Measurements from ENCODE around the gene DAZAP2.
"Not testable (repeated sequence)": the region's sequence is repeated elsewhere in the genome, so short reads cannot be mapped to it uniquely, and the experiment has no call there.

The DAZAP2 gene

DNA sequence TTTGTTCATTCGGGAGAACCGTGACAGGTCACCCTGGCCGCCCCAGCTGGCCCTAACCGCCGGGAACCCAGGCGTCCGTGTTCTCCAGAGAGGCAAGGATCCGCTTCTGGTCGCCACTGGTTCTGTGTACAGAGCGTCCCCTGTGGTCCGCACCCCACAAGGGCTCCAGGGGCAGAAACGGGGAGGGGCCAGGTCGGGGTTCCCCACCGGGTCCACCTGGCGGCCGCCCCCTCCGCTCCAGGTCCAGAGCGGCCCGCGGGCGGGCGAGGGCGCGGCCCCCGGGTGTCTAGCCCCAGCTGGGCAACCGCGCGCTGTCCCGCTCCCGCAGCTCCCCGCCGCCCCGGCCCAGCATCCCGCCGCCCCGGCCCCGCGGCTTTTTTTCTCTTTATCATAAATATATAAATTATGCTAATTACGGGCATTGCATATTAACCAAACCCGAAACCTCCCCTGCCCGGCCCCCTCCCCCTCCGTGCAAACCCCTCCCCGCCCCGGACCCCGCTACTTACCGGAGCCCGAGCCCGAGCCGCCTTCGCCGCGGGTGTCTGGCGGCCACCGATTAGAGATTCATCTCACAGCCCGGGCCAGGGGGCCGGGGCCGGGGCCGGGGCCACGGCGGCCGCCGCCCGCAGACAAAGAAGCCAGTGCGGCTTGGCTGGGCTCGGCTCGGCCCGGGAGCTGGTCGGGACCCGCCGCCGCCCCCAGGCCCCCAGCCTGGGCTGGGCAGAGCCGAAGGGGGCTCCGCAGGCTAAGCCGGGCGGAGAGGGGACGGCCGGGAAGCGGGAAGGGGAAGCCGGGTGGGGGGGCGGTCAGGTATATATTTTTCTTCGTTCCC, 21.3 kb upstream of the DAZAP2 start:
- peak; percentile 29 for DNase-seq

DNA sequence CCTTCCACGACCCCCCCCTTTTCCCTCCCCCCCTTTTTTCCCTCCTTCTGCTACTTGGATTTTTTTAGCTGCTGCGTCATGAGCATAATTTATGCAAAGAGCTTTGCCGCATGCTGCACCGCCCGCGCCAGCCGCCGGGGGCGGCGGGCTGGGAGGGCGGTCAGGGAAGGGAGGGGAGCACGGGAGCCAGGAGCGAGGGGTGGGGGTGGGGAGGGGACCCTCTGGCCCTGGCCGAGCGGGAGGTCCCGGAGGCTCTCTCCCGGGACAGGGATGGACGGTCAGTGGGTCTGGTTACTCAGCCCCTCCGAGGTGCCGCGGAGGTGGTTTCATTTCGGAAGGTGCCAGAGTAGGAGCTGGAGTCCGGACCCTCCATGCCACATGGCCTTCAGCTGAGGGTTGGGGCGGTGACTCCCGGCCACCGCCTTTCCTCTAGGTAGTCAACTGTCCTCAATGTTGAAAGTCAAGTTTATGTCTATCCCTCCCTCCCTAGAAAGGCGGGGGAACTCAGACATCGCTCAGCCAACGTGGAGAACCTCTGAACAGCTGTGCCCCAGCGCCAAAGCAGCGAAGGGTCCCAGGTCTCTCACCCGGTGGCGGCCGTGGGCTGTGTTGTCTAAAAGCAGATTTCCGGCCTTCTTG, 20.5 kb upstream of the DAZAP2 start, which contains the start of gene POU6F1:
Gene POU6F1 (minus strand): TSS at position 95 of the 639 bp plus-strand sequence. CDS start 11,226 bp downstream, outside the sequence.
- DNase-seq = peak; percentile 79

GRCh38 chr12:51218607-51219161, 19.9 kb upstream of the DAZAP2 start:
- no peak for DNase-seq

GRCh38 chr12:51219322-51219721, 19.3 kb upstream of the DAZAP2 start:
- no peak for DNase-seq

GRCh38 chr12:51219857-51220256, 18.8 kb upstream of the DAZAP2 start:
- DNase-seq = not testable (repeated sequence)

DNA sequence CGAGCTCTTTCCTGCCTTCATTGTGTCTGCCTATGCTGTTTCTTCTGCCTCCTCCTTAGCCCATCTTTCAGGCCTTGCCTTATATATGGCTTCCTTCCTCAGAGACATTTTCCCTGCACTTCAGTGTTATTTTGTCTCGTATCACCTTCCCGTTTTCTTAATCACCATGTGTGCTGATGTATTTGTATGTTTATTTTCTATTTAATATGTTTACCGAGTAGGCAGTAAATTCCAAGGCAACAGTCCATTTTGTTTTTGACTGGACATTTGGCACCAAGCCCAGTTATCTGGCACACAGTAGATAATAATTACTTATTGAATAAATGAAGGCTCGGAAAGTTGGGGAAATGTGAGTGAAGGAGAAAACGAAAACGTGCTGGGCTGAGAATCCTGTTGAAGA, 16.2 kb upstream of the DAZAP2 start:
- no peak for DNase-seq

GRCh38 chr12:51224625-51225024, 14.0 kb upstream of the DAZAP2 start:
- no peak for DNase-seq

DNA sequence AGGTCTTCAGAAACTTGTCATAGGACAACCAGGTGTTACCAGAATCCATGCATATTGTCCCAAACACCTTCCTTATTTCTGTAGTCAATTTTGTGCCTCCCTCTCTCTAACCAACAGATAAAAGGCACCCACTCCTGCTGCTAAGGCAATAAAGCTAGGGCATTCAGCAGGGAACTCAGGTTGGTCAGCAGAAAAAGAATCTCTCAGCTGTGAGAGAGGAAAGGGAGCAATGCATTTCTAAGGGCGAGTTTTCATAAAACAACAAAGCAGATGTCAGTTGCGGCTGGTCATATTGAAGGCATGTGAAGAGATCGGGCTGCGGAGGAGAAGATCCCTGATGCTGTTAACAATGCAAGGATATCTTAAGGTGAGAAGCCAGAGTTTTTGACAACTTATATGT, 13.4 kb upstream of the DAZAP2 start:
- no peak for DNase-seq

DNA sequence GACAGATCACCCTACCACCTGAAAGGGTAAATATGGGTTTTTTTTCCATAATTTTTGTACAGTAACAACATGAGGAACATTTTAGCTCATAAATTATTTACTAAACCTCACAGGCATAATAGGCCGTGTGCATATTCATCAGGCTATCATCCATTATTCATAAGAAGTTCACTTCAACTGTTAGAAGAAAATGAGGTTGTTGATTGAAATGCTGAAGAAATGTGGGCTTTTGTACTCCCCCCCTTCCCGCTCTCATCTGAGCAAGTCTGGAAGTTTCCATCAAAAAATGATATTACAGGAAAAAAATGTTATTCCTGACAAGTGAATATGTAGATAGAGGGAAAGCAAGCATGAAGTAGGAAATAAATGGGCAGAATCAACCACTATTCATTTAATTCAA, 12.9 kb upstream of the DAZAP2 start:
- no peak for DNase-seq

DNA sequence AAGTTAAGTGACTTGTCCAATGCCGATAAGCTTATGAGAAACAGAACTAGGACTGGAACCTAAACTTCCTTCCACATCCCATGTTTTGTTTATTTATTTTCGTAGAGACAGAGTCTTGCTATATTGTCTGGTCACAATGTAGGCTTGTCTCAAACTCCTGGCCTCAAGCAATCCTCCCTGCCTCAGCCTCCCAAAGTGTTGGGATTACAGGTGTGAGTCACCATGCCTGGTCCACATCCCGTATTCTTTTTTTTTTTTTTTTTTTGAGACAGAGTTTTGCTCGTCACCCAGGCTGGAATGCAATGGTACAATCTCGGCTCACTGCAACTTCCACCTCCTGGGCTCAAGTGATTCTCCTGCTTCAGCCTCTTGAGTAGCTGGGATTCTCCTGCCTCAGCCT, 11.5 kb upstream of the DAZAP2 start:
- not testable (repeated sequence) for DNase-seq

GRCh38 chr12:51227962-51228361, 10.7 kb upstream of the DAZAP2 start:
- DNase-seq = no peak

- no peak for DNase-seq
Measured at GRCh38 chr12:51229116-51229809, 9.4 kb upstream of the DAZAP2 start.

DNA sequence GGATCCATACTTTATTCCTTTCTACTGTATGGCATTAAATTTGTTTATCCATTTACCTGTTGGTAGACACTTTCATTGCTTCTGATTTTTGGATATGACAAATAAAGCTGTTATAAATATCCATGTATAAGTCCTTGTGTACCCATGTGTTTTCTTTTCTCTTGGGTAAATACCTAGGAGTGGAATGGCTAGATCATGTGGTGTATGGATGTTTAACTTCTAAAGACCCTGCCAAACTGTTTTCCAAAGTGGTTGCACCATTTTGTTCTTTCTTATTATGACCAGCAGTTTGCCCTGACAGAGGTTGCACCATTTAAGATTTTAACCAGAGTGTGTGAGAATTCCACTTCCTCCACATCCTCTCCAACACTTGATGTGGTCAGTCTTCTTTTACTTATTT, 6.0 kb upstream of the DAZAP2 start:
- no peak for DNase-seq

- DNase-seq = no peak
Measured at GRCh38 chr12:51234530-51234929, 4.1 kb upstream of the DAZAP2 start.

DNA sequence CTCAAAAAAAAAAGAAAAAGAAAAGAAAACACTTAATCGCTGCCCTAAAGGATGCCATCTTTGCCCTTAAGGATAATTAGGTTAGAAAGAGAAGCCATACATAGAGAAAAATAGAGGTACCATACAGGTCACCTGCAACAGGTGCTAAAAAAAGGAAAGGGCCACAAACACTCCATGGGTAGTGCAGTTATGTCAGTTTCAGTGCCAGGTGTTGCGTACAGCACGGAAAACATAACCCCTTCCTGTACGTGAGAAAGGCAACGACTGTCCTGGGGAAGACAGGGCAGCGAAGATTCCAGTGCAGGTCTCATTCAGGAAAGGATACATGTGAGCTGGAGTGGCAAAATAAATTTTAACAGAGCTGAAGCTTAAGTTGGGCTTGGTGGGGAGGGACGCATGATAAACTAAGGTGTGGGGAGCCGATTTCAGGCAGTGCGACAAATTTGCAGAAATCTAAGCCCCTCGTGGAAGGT, 553 bp upstream of the DAZAP2 start:
- no peak for DNase-seq

DNA sequence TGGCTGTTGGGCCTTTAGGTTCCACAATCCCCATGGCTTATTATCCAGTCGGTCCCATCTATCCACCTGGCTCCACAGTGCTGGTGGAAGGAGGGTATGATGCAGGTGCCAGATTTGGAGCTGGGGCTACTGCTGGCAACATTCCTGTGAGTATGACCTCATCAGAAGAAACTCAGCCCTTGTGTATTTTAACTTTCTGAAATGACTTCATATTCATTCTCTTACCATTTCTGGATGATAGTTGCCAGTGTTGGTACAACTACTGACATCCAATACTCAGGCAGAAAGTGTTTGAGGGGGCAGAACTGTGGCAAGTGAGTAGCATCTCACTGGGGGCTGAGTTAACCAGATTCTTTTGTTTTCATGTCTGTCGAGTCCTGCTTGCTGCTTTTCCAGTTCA, 2.3 kb downstream of the DAZAP2 start:
- peak; percentile 74 for DNase-seq

DNA sequence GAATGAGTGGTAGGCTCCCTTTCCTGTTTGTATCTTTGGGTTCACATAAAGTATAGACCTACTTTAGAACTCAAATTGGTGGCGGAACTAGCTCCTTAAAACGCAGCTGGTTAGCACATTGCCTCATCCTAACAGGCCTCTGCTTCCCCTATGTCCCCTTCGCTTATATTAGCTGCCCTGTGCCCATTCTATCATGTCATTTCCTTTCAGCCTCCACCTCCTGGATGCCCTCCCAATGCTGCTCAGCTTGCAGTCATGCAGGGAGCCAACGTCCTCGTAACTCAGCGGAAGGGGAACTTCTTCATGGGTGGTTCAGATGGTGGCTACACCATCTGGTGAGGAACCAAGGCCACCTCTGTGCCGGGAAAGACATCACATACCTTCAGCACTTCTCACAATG, 3.5 kb downstream of the DAZAP2 start:
- no peak for DNase-seq

DNA sequence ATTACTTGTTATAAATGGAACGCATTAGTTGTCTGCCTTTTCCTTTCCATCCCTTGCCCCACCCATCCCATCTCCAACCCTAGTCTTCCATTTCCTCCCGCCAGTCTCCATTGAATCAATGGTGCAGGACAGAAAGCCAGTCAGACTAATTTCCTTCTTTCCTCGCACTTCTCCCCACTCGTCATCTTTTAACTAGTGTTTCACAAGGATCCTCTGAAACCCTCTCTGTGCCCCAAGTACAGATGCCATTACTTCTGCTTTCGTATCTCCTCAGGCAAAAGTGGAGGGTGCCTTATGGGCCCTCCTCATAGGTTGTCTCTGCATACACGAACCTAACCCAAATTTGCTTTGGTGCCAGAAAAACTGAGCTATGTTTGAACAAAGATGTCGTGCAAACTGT, 4.2 kb downstream of the DAZAP2 start:
- DNase-seq = no peak

DNA sequence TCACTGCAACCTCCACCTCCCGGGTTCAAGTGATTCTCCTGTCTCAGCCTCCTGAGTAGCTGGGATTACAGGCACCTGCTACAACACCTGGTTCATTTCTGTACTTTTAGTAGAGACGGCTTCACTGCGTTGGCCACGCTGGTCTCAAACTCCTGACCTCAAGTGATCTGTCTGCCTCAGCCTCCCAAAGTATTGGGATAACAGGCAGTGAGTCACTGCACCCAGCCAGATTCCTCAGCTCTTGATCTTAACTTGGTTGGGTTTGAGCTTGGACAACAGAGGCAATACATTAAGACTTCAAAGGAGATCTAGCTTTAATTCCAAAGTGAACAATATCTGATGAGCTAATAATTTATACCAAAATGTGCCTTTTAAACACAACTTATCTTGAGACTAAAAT, 5.6 kb downstream of the DAZAP2 start:
- DNase-seq = peak; percentile 40

DNA sequence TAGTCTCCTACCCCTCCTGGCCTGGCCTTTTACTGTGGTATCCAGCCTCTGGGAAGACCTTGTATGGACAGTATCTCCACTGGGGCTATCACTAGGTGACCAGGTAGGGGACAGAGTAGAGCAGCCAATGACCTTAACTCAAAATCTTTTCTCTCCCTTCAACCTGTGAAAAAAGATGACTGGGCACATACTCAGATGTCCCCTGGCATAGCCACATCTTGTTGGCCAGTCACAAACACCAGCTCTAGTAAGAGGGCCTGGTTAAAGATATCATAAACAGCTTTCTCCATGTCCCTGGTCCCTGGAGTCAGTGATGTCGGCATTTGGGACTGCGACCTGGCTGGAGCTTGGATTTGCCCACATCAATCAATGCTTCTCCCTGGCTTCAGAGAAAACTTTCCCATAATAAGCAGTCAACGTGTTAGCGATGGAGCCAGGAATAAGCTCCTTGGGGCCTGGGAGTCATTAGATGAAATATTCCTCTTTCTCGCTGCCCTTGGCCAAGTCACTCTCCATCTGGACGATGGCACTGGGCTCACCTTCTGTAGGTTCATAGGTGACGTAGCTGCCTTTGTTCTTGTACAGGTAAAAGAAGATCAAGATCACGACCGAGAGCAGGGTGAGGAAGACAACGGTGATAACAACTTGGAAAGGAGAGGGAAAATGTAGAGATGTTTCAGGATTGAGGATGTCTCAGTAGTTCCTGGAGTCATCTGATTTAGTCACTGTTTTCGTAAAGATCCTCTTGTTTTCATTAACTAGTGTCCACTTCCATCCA, 7.0 kb downstream of the DAZAP2 start:
- DNase-seq = no peak

DNA sequence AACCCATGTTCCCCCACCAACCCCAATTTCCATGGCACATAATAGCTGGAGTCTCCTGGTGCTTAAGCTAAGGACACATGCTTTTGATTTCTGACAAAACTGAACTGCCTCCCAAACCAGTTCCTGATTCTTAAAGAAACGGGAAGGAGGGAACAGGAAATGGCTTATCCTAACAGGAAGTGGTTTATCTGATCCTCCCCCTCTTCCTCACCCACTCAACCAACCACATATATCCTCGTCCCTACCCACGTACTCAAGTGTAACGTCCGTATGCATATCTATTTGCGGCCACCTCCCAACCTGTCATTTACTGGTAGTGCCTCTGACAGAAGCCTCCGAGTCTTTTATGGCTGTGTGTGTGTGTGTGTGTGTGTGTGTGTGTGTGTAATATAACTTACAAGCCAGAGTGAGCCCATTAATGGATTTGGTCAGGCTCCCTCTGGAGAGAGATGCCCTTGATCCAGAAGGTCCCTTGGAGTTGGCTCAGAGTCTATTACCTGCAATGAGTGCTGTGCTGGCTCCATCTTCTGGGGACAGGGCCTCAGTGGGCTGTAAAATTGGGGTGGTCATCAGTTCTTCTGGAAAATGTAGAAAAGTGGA, 7.7 kb downstream of the DAZAP2 start:
- DNase-seq = peak; percentile 64
